ENCODE data around the gene ANKRD30A. TPM values are rescaled to one million over a fixed set of nuclear protein-coding genes. Genes with fewer than 3 reads are reported as not detected.

Gene ANKRD30A
- total RNA-seq, 1 donor from 2014 or later, result not detected

GRCh38 chr10:37220866-37221265 lies 95.5 kb downstream of the ANKRD30A start:
- no peak for TF ChIP-seq CTCF (conservative IDR thresholded peaks at IDR 0.05)
- DNase-seq (ENCODE audit: extremely low spot score, unreplicated experiment), result no peak
- Mint-ChIP-seq H3K27ac (no peak overlapping the region), H3K4me3 (no peak overlapping the region), H3K9me3 (no peaks in the 10 kb centered on the region), H3K36me3 (no peaks in the 10 kb centered on the region), H3K27me3 (no peaks in the 10 kb centered on the region), H3K4me1 (ENCODE audit: unreplicated experiment) (no peaks in the 10 kb centered on the region)

- no peak for TF ChIP-seq CTCF (conservative IDR thresholded peaks at IDR 0.05)
- no peak for DNase-seq (ENCODE audit: extremely low spot score, unreplicated experiment)
- no peaks in the 10 kb centered on the region for H3K27me3 Mint-ChIP-seq
- no peaks in the 10 kb centered on the region for H3K36me3 Mint-ChIP-seq
- H3K27ac Mint-ChIP-seq, result no peak overlapping the region
- H3K4me3 Mint-ChIP-seq, result no peak overlapping the region
- H3K9me3 Mint-ChIP-seq, result no peaks in the 10 kb centered on the region
- no peaks in the 10 kb centered on the region for H3K4me1 Mint-ChIP-seq (ENCODE audit: unreplicated experiment)
Observed at GRCh38 chr10:37222046-37222445, 96.6 kb downstream of the ANKRD30A start.

GRCh38 chr10:37225163-37225562 lies 99.8 kb downstream of the ANKRD30A start:
- no peak for DNase-seq (ENCODE audit: extremely low spot score, unreplicated experiment)
- no peak overlapping the region for H3K27ac Mint-ChIP-seq
- TF ChIP-seq CTCF (conservative IDR thresholded peaks at IDR 0.05), result no peak
- no peaks in the 10 kb centered on the region for H3K27me3 Mint-ChIP-seq
- no peak overlapping the region for H3K4me3 Mint-ChIP-seq
- no peaks in the 10 kb centered on the region for H3K4me1 Mint-ChIP-seq (ENCODE audit: unreplicated experiment)
- H3K9me3 Mint-ChIP-seq, result no peaks in the 10 kb centered on the region
- H3K36me3 Mint-ChIP-seq, result no peaks in the 10 kb centered on the region

GRCh38 chr10:37226524-37226923 lies 101.1 kb downstream of the ANKRD30A start:
- no peaks in the 10 kb centered on the region for H3K36me3 Mint-ChIP-seq
- DNase-seq (ENCODE audit: extremely low spot score, unreplicated experiment), result no peak
- no peaks in the 10 kb centered on the region for H3K4me1 Mint-ChIP-seq (ENCODE audit: unreplicated experiment)
- no peaks in the 10 kb centered on the region for H3K27me3 Mint-ChIP-seq
- H3K4me3 Mint-ChIP-seq, result no peak overlapping the region
- no peak for TF ChIP-seq CTCF (conservative IDR thresholded peaks at IDR 0.05)
- no peaks in the 10 kb centered on the region for H3K9me3 Mint-ChIP-seq
- no peak overlapping the region for H3K27ac Mint-ChIP-seq

- Mint-ChIP-seq H3K36me3 (no peaks in the 10 kb centered on the region), H3K4me3 (no peak overlapping the region), H3K9me3 (no peaks in the 10 kb centered on the region), H3K4me1 (ENCODE audit: unreplicated experiment) (no peaks in the 10 kb centered on the region), H3K27ac (no peak overlapping the region), H3K27me3 (no peaks in the 10 kb centered on the region)
- no peak for TF ChIP-seq CTCF (conservative IDR thresholded peaks at IDR 0.05)
- DNase-seq (ENCODE audit: extremely low spot score, unreplicated experiment), result no peak
Observed at GRCh38 chr10:37234692-37235091, 109.3 kb downstream of the ANKRD30A start.

- no peak overlapping the region for H3K27ac Mint-ChIP-seq
- DNase-seq (ENCODE audit: extremely low spot score, unreplicated experiment), result no peak
- no peak overlapping the region for H3K4me3 Mint-ChIP-seq
- no peaks in the 10 kb centered on the region for H3K27me3 Mint-ChIP-seq
- no peaks in the 10 kb centered on the region for H3K36me3 Mint-ChIP-seq
- no peak for TF ChIP-seq CTCF (conservative IDR thresholded peaks at IDR 0.05)
- peaks cover 5% of the 10 kb centered on the region for H3K9me3 Mint-ChIP-seq
- no peaks in the 10 kb centered on the region for H3K4me1 Mint-ChIP-seq (ENCODE audit: unreplicated experiment)
Observed at GRCh38 chr10:37236093-37236492, 110.7 kb downstream of the ANKRD30A start.
